T-helper 2 cell treated with Interferon-gamma antibody and Interleukin-4, amounts not matched to agents 5 μg/mL and 100 μg/mL, for 36 hours (primary cell): ENCODE measurements around the gene PLLP.

Source experiments
- DNase-seq: peaks from one replicate; pipeline ENCODE4 v3.0.0; 2021; ENCODE audit warnings: low spot score
- H3K27ac Mint-ChIP-seq: one replicate; pipeline ENCODE4 v1.8.0; 2021; ENCODE audit warnings: mild to moderate bottlenecking, mixed read lengths
- H3K27me3 Mint-ChIP-seq: one replicate; pipeline ENCODE4 v1.8.0; 2021; ENCODE audit warnings: low read depth, mixed read lengths
- H3K36me3 Mint-ChIP-seq: one replicate; pipeline ENCODE4 v1.8.0; 2021; ENCODE audit warnings: low read depth, mixed read lengths
- H3K4me1 Mint-ChIP-seq: one replicate; pipeline ENCODE4 v1.8.0; 2021; ENCODE audit warnings: low read depth, mixed read lengths
- H3K4me3 Mint-ChIP-seq: one replicate; pipeline ENCODE4 v1.8.0; 2022; ENCODE audit warnings: mild to moderate bottlenecking, moderate library complexity, mixed read lengths
- H3K9me3 Mint-ChIP-seq: one replicate; pipeline ENCODE4 v1.8.0; 2021; ENCODE audit warnings: mixed read lengths

The PLLP gene

GRCh38 chr16:57224651-57225335 lies 59.7 kb downstream of the PLLP start:
- Mint-ChIP-seq H3K4me1 (no peaks in the 10 kb centered on the region), H3K36me3 (peaks cover 56% of the 10 kb centered on the region), H3K27ac (no peak overlapping the region), H3K4me3 (no peak overlapping the region), H3K27me3 (no peaks in the 10 kb centered on the region), H3K9me3 (peaks cover under 1% of the 10 kb centered on the region)
- no peak for DNase-seq

- H3K27me3 Mint-ChIP-seq: no peaks in the 10 kb centered on the region
- H3K9me3 Mint-ChIP-seq: peaks cover 14% of the 10 kb centered on the region
Observed at GRCh38 chr16:57223057-57223456, 61.4 kb downstream of the PLLP start.

GRCh38 chr16:57216968-57217367 lies 67.5 kb downstream of the PLLP start:
- H3K9me3 Mint-ChIP-seq: peaks cover 47% of the 10 kb centered on the region
- peaks cover 86% of the 10 kb centered on the region for H3K36me3 Mint-ChIP-seq
- no peaks in the 10 kb centered on the region for H3K4me1 Mint-ChIP-seq
- H3K27me3 Mint-ChIP-seq: no peaks in the 10 kb centered on the region
- no peak overlapping the region for H3K4me3 Mint-ChIP-seq
- no peak overlapping the region for H3K27ac Mint-ChIP-seq
- DNase-seq: no peak

More at GRCh38 chr16:57223057-57223456, 61.4 kb downstream of the PLLP start:
- Mint-ChIP-seq H3K4me1 (no peaks in the 10 kb centered on the region), H3K27ac (no peak overlapping the region), H3K36me3 (peaks cover 69% of the 10 kb centered on the region), H3K4me3 (no peak overlapping the region)
- DNase-seq: no peak

GRCh38 chr16:57213462-57213861 lies 71.0 kb downstream of the PLLP start:
- peaks cover 73% of the 10 kb centered on the region for H3K36me3 Mint-ChIP-seq
- peaks cover 36% of the 10 kb centered on the region for H3K9me3 Mint-ChIP-seq
- DNase-seq: no peak
- no peak overlapping the region for H3K27ac Mint-ChIP-seq
- no peak overlapping the region for H3K4me3 Mint-ChIP-seq
- no peaks in the 10 kb centered on the region for H3K27me3 Mint-ChIP-seq
- no peaks in the 10 kb centered on the region for H3K4me1 Mint-ChIP-seq

- H3K27ac Mint-ChIP-seq: peak overlapping the region; percentile 23
- peaks cover 6% of the 10 kb centered on the region for H3K9me3 Mint-ChIP-seq
- no peaks in the 10 kb centered on the region for H3K4me1 Mint-ChIP-seq
- peaks cover 55% of the 10 kb centered on the region for H3K36me3 Mint-ChIP-seq
- no peaks in the 10 kb centered on the region for H3K27me3 Mint-ChIP-seq
- DNase-seq: no peak
- H3K4me3 Mint-ChIP-seq: no peak overlapping the region
Observed at GRCh38 chr16:57209780-57210179, 74.7 kb downstream of the PLLP start.

GRCh38 chr16:57208926-57209325 lies 75.5 kb downstream of the PLLP start:
- peaks cover 49% of the 10 kb centered on the region for H3K36me3 Mint-ChIP-seq
- no peaks in the 10 kb centered on the region for H3K9me3 Mint-ChIP-seq
- no peaks in the 10 kb centered on the region for H3K4me1 Mint-ChIP-seq
- H3K27me3 Mint-ChIP-seq: no peaks in the 10 kb centered on the region
- H3K4me3 Mint-ChIP-seq: no peak overlapping the region
- H3K27ac Mint-ChIP-seq: no peak overlapping the region
- DNase-seq: no peak
